PC-9 (cell line): ENCODE results near the gene FAM83C. TPM values are rescaled to one million over a fixed set of nuclear protein-coding genes. Genes with fewer than 3 reads are reported as not detected.
"Not testable (repeated sequence)": the region's sequence is repeated elsewhere in the genome, so short reads cannot be mapped to it uniquely, and the experiment has no call there.

Experiments
- BruUV-seq: library from RNA; stranded (reverse); fragments of 400-500 nt; replicated peaks from 2 replicates; lab custom pipeline; 2021; lab: Mats Ljungman, UMichigan
- CTCF ChIA-PET: fragments of 300-600 bp; sonication (Branson Sonifier 250); formaldehyde crosslinking; loops from one replicate; lab custom pipeline; 2022; ENCODE audit warnings: antibody characterized with exemption; lab: Charles Lee
- POLR2A ChIA-PET: fragments of 300-600 bp; sonication (Branson Sonifier 250); formaldehyde crosslinking; loops from one replicate; lab custom pipeline; 2022; ENCODE audit warnings: antibody characterized with exemption; ENCODE audit not compliant: unreplicated experiment; lab: Charles Lee
- DNase-seq, 2 experiments: peaks; one replicate each; pipeline versions ENCODE4 v3.0.0 to v3.0.0-alpha.2; 2015 to 2022; ENCODE audit warnings: mixed read lengths in 1 of 2
- H2AFZ ChIP-seq: fragments of 200-600 bp; sonication (generic); 2 replicates; pipeline ENCODE4 v1.8.1; 2017; ENCODE audit warnings: antibody characterized with exemption
- H3F3A ChIP-seq: fragments of 200-600 bp; sonication (generic); 2 replicates; pipeline ENCODE4 v1.8.1; 2017; ENCODE audit warnings: antibody characterized with exemption, mild to moderate bottlenecking, low read depth; ENCODE audit not compliant: insufficient read depth
- H3K27ac ChIP-seq: fragments of 200-600 bp; sonication (generic); 2 replicates; pipeline ENCODE4 v1.6.1; 2016; ENCODE audit warnings: mixed run types
- H3K27me3 ChIP-seq: fragments of 200-600 bp; sonication (generic); 2 replicates; pipeline ENCODE4 v1.6.1; 2016; ENCODE audit warnings: low read depth, mixed run types; ENCODE audit not compliant: insufficient read depth
- H3K36me3 ChIP-seq: fragments of 200-600 bp; sonication (generic); 2 replicates; pipeline ENCODE4 v1.6.1; 2016; ENCODE audit warnings: low read depth, mixed run types
- H3K4me1 ChIP-seq: fragments of 200-600 bp; sonication (generic); replicated peaks from 2 replicates; pipeline ENCODE4 v1.6.1; 2016; ENCODE audit warnings: mixed run types; ENCODE audit not compliant: insufficient read depth
- H3K4me2 ChIP-seq: fragments of 200-600 bp; sonication (generic); 2 replicates; pipeline ENCODE4 v1.6.1; 2017; ENCODE audit warnings: mixed run types
- H3K4me3 ChIP-seq: fragments of 200-600 bp; sonication (generic); 2 replicates; pipeline ENCODE4 v1.6.1; 2016; ENCODE audit warnings: mixed run types
- H3K79me2 ChIP-seq: fragments of 200-600 bp; sonication (generic); 2 replicates; pipeline ENCODE4 v1.6.1; 2017; ENCODE audit warnings: low read depth, mixed run types
- H3K9me2 ChIP-seq: fragments of 200-600 bp; sonication (generic); 2 replicates; pipeline ENCODE4 v1.8.1; 2017; ENCODE audit warnings: mild to moderate bottlenecking; ENCODE audit not compliant: insufficient read depth
- H3K9me3 ChIP-seq: fragments of 200-600 bp; sonication (generic); 2 replicates; pipeline ENCODE4 v1.8.1; 2016; ENCODE audit warnings: low read depth; ENCODE audit not compliant: insufficient read depth
- H4K20me1 ChIP-seq: fragments of 200-600 bp; sonication (generic); 2 replicates; pipeline ENCODE4 v1.8.1; 2017; ENCODE audit not compliant: insufficient read depth
- EZH2 ChIP-seq: fragments of 200-600 bp; sonication (generic); IDR thresholded peaks from 2 replicates; pipeline ENCODE4 v1.8.0; 2017; ENCODE audit warnings: antibody characterized with exemption, low read depth
- intact Hi-C: fragments of 100-400 bp; cut with micrococcal nuclease; formaldehyde crosslinking; loops from one replicate; pipeline ENCODE4 v1.10.0; 2022; ENCODE audit not compliant: unreplicated experiment
- total RNA-seq: library from RNA; stranded (reverse); gene quantifications from 2 replicates; pipeline ENCODE4 v1.2.3, GENCODE V29; 2021
- TF ChIP-seq, protein P1 (sequence below): fragments of 200-600 bp; sonication (generic); conservative IDR thresholded peaks from 2 replicates; pipeline ENCODE4 v1.6.1; 2017; ENCODE audit warnings: mixed run types, antibody characterized with exemption, mild to moderate bottlenecking, moderate library complexity

Gene FAM83C
- total RNA-seq, 1 experiment from 2014 or later, result not detected

GRCh38 chr20:35262321-35262720, 29.9 kb downstream of the FAM83C start:
- H2AFZ ChIP-seq, H3K9me2 ChIP-seq, H3K27me3 ChIP-seq, BruUV-seq, H3K36me3 ChIP-seq, DNase-seq, H3K9me3 ChIP-seq, H3K79me2 ChIP-seq, H3K4me3 ChIP-seq, intact Hi-C loops, H4K20me1 ChIP-seq, POLR2A ChIA-PET, H3K27ac ChIP-seq, H3K4me2 ChIP-seq, H3F3A ChIP-seq: not testable (repeated sequence)
- H3K4me1 ChIP-seq, result peaks cover 14% of the 10 kb centered on the region
- CTCF ChIA-PET, result interaction anchor here (0.6 kb wide), 1 partner anchor 118 kb away, joined by 7 read pairs; no protein-coding TSS in a partner anchor

DNA sequence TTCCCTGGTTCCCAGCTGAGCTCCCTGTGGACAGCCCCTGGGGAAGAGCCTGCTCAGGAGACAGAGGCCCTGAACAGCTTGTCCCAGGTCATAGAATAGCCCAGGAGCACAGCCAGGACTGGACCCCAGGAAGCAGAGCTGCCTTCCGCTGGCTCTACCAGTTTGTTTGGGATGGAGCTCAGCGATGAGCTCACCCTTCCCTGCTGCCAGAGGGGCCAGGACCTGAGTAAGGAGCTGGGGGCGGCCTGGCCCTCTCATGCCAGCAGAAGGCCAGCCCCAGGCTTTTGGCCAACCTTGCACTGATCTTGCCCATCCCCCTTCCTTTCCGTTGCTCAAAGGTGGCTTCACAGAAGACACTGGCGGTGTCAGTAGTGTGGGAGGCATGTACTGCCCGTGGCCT, 31.8 kb downstream of the FAM83C start:
- Histone ChIP-seq H3K4me3 (no peak overlapping the region), H3K27ac (no peak overlapping the region), H2AFZ (no peak overlapping the region), H3K9me2 (no peaks in the 10 kb centered on the region), H4K20me1 (no peaks in the 10 kb centered on the region), H3F3A (no peaks in the 10 kb centered on the region; the same call in 1 of the 2 replicates), H3K36me3 (no peaks in the 10 kb centered on the region), H3K27me3 (no peaks in the 10 kb centered on the region), H3K9me3 (no peaks in the 10 kb centered on the region), H3K4me1 (peaks cover 14% of the 10 kb centered on the region), H3K4me2 (no peak overlapping the region), H3K79me2 (no peaks in the 10 kb centered on the region)
- TF ChIP-seq, protein P1, sequence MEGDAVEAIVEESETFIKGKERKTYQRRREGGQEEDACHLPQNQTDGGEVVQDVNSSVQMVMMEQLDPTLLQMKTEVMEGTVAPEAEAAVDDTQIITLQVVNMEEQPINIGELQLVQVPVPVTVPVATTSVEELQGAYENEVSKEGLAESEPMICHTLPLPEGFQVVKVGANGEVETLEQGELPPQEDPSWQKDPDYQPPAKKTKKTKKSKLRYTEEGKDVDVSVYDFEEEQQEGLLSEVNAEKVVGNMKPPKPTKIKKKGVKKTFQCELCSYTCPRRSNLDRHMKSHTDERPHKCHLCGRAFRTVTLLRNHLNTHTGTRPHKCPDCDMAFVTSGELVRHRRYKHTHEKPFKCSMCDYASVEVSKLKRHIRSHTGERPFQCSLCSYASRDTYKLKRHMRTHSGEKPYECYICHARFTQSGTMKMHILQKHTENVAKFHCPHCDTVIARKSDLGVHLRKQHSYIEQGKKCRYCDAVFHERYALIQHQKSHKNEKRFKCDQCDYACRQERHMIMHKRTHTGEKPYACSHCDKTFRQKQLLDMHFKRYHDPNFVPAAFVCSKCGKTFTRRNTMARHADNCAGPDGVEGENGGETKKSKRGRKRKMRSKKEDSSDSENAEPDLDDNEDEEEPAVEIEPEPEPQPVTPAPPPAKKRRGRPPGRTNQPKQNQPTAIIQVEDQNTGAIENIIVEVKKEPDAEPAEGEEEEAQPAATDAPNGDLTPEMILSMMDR, result no peak
- no peak for TF ChIP-seq EZH2
- no peak for DNase-seq
- intact Hi-C loops, result no loop called here
- POLR2A ChIA-PET, result no interaction called here
- CTCF ChIA-PET, result no interaction called here
- BruUV-seq, result no TSS peak

DNA sequence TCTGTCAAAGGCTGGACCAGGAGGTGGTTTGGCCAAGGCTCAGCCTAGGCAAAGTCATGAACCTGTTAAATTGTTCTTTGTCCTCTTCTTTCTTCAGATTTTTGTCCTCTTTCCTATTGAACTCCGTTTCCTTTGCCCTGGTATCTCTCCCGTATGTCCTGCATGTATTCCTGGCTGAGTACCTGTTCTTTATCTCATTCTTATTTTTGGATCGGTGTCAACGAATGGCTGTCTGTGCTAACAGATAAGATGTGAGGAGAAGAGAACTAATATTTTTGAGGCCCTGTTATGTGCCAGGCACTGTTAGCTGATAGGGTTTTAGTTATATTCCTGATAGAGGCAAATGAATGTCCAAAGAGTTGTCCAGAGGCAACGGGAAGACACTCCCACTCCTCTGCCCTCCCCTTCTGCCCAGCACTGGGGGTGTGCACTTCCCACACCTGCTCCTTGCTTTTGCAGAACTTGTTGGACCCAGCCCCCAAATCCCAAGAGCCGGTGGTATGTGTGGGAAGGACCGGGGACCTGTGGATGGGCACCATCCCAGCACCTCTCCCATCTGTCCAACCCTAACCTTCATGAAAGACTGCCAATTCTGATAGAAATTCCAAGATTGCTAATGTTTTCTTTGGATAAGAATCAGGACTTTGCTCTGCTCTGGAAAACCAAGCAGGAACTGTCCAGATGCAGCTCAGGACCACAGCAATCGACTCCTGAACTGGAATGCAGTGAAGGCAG, 34.9 kb downstream of the FAM83C start:
- no peak overlapping the region for H3K4me3 ChIP-seq
- no peaks in the 10 kb centered on the region for H3K9me2 ChIP-seq
- no peak for DNase-seq
- TF ChIP-seq, protein P1, result no peak
- no peak for TF ChIP-seq EZH2
- H3K36me3 ChIP-seq, result no peaks in the 10 kb centered on the region
- H4K20me1 ChIP-seq, result no peaks in the 10 kb centered on the region
- ChIA-PET CTCF (no interaction called here), POLR2A (no interaction called here)
- H3K27ac ChIP-seq, result no peak overlapping the region
- no peak overlapping the region for H2AFZ ChIP-seq
- intact Hi-C loops, result no loop called here
- no peaks in the 10 kb centered on the region for H3K27me3 ChIP-seq
- no peaks in the 10 kb centered on the region for H3K9me3 ChIP-seq
- H3F3A ChIP-seq, result 0 out of 2 replicates have a peak, but pooled peaks cover 2% of the 10 kb centered on the region
- no peak overlapping the region for H3K4me2 ChIP-seq
- H3K4me1 ChIP-seq, result no peaks in the 10 kb centered on the region
- no peaks in the 10 kb centered on the region for H3K79me2 ChIP-seq
- no TSS peak for BruUV-seq
